ENCODE results near the gene TMCO6. TPM values are rescaled to one million over a fixed set of nuclear protein-coding genes. Genes with fewer than 3 reads are reported as not detected.

The TMCO6 gene
- total and polyA plus RNA-seq, 9 of the 15 experiments (the other 6 are each of a cell fraction or from before 2014, with no cell fraction given) = 3.4 to 46.4 (median 16.7) TPM

DNA sequence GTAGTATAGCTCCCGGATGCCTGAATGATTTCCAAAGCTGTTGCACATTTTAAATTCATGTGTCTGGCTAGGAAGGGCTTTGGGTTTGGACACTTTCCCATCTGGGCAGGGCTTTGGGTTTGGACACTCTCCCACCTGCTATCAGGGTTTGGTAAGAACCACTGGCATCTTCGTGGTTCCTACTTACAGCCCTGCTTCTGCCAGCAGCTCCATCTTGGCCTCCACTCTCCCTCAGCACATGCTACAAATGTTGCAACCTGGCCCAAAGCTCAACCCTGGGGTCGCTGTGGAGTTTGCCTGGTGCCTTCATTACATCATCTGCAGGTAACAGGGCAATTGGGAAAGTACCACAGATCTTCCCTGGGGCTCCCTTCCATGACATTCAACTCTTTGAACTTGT is 3.5 kb downstream of the TMCO6 start:
- Histone ChIP-seq H3K27me3 (ENCODE audit: control insufficient read depth in 2 of 2, insufficient read depth in 2 of 2, low read length in 2 of 2) (no peaks in the 10 kb centered on the region; a peak in 1 of 5 replicates), H3K27ac (ENCODE audit: extremely low read depth, low read depth, low read length) (no peak overlapping the region), H3K9ac (ENCODE audit: insufficient read depth in 1 of 2, low read depth in 2 of 2, low read length in 2 of 2) (peak overlapping the region in 1 of 2 experiments; percentile 64; a peak in 1 of 4 replicates), H3K79me2 (ENCODE audit: control insufficient read depth, insufficient read depth, low read length) (peaks cover 55% of the 10 kb centered on the region), H3K4me2 (ENCODE audit: insufficient read depth, low read length) (no peak overlapping the region), H4K20me1 (replicated peaks; ENCODE audit: control insufficient read depth, insufficient read depth, low read length) (no peaks in the 10 kb centered on the region; the same call in 1 of the 2 replicates), H3K9me3 (replicated peaks; ENCODE audit: control insufficient read depth, insufficient read depth, low read depth, low read length) (no peaks in the 10 kb centered on the region), H3K9me1 (ENCODE audit: control insufficient read depth, insufficient read depth, low read length) (no peaks in the 10 kb centered on the region), H2AFZ (ENCODE audit: low read depth, low read length) (no peak overlapping the region), H3K4me1 (replicated peaks in 1 of 2; ENCODE audit: control insufficient read depth in 2 of 2, insufficient read depth in 2 of 2, low read length in 2 of 2) (peaks cover 10 to 25% of the 10 kb centered on the region in 2 experiments; a peak in 4 of 5 replicates), H3K4me3 (no peak overlapping the region), H3K36me3 (ENCODE audit: control insufficient read depth, insufficient read depth, low read length) (peaks cover 62% of the 10 kb centered on the region)
- DNase-seq (ENCODE audit: extremely low read depth in 1 of 4, low spot score in 3 of 4) (no peak), FAIRE-seq (no peak), ATAC-seq (no peak)
- intact Hi-C loops (cut with micrococcal nuclease) = no loop called here
- 56% methylated on average over 3 of the region's 3 CpGs for WGBS (ENCODE audit: insufficient coverage, low coverage, missing lambda C conversion rate)
- TF ChIP-seq TCF7 (IDR thresholded peaks at IDR 0.05; ENCODE audit: borderline replicate concordance) = no peak
- TF ChIP-seq NFATC3 (IDR thresholded peaks at IDR 0.05) = no peak
- TF ChIP-seq MED1 (CRISPR knock-in tag; IDR thresholded peaks at IDR 0.05; ENCODE audit: borderline replicate concordance) = no peak
- TF ChIP-seq ZNF143 (CRISPR knock-in tag; IDR thresholded peaks at IDR 0.05) = no peak
- no peak for TF ChIP-seq ZKSCAN8 (CRISPR knock-in tag; IDR thresholded peaks at IDR 0.05)
- no peak for TF ChIP-seq TEAD1 (CRISPR knock-in tag; IDR thresholded peaks at IDR 0.05)
- no peak for TF ChIP-seq MYBL2 (IDR thresholded peaks at IDR 0.05; ENCODE audit: low read depth)
- TF ChIP-seq MYBL2 (CRISPR knock-in tag; IDR thresholded peaks at IDR 0.05; ENCODE audit: borderline replicate concordance) = no peak
- TF ChIP-seq U2AF1 (optimal IDR thresholded peaks at IDR 0.05; ENCODE audit: low read depth, low read length) = no peak
- no peak for TF ChIP-seq ZNF589 (CRISPR knock-in tag; IDR thresholded peaks at IDR 0.05; ENCODE audit: low read depth)
- no peak for TF ChIP-seq MBD2 (IDR thresholded peaks at IDR 0.05; ENCODE audit: borderline replicate concordance, low read depth)
- TF ChIP-seq, protein P1, sequence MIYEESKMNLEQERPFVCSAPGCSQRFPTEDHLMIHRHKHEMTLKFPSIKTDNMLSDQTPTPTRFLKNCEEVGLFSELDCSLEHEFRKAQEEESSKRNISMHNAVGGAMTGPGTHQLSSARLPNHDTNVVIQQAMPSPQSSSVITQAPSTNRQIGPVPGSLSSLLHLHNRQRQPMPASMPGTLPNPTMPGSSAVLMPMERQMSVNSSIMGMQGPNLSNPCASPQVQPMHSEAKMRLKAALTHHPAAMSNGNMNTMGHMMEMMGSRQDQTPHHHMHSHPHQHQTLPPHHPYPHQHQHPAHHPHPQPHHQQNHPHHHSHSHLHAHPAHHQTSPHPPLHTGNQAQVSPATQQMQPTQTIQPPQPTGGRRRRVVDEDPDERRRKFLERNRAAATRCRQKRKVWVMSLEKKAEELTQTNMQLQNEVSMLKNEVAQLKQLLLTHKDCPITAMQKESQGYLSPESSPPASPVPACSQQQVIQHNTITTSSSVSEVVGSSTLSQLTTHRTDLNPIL (CRISPR knock-in tag; IDR thresholded peaks at IDR 0.05) = no peak
- no peak for TF ChIP-seq SNIP1 (IDR thresholded peaks at IDR 0.05; ENCODE audit: low read depth)
- TF ChIP-seq TOE1 (IDR thresholded peaks at IDR 0.05; ENCODE audit: borderline replicate concordance) = no peak
- no peak for TF ChIP-seq TOE1 (CRISPR knock-in tag; IDR thresholded peaks at IDR 0.05; ENCODE audit: borderline replicate concordance, low read depth)
- no peak for TF ChIP-seq KAT7 (CRISPR knock-in tag; IDR thresholded peaks at IDR 0.05; ENCODE audit: borderline replicate concordance)
- BruUV-seq (replicated peaks) = no TSS peak
- POLR2A ChIA-PET = interaction anchor here (0.6 to 1.9 kb wide), 9 partner anchors 10 to 284 kb away, joined by 3 to 10 read pairs (median 4); partner anchors contain the start of genes EIF4EBP3, HARS1, HARS2 and ZMAT2
- CTCF ChIA-PET (ENCODE audit: low intra/inter-chr PET ratio) = no interaction called here
- in situ Hi-C loops (cut with MboI) = loop anchor here (5.0 kb wide), 1 partner anchor 75 kb away; no protein-coding TSS in a partner anchor

All from K562 (cell line).